ENCODE measurements around the gene HSD17B14. TPM values are rescaled to one million over a fixed set of nuclear protein-coding genes. Genes with fewer than 3 reads are reported as not detected.

Gene HSD17B14
- total RNA-seq, 1 donor from 2014 or later, result 1.0 TPM

DNA sequence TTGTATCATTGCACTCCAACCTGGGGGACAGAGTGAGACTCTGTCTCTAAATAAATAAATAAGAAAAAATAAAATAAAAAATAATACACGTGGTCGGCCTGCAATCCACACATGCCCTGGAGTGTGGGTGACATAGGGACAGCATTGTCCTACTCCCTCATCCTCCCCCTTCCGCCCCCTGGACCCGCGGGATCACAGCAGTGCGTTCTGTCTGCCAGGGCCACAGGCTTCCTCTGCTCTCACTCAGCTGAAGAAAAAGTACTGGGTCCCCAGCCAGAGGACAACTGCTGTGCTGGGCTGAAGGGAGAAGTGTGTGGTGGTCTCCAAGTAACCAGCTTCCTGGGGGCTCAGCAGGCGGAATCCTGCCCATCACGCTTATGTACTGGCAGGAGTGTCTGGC lies 31.8 kb downstream of the HSD17B14 start:
- Mint-ChIP-seq H3K9me3 (ENCODE audit: unreplicated experiment) (no peaks in the 10 kb centered on the region), H3K27me3 (ENCODE audit: unreplicated experiment) (peaks cover 4% of the 10 kb centered on the region), H3K27ac (ENCODE audit: unreplicated experiment) (no peak overlapping the region), H3K4me1 (ENCODE audit: low read depth, unreplicated experiment) (peaks cover 5% of the 10 kb centered on the region), H3K4me3 (ENCODE audit: unreplicated experiment) (no peak overlapping the region), H3K36me3 (ENCODE audit: unreplicated experiment) (no peaks in the 10 kb centered on the region)
- TF ChIP-seq, protein P1, sequence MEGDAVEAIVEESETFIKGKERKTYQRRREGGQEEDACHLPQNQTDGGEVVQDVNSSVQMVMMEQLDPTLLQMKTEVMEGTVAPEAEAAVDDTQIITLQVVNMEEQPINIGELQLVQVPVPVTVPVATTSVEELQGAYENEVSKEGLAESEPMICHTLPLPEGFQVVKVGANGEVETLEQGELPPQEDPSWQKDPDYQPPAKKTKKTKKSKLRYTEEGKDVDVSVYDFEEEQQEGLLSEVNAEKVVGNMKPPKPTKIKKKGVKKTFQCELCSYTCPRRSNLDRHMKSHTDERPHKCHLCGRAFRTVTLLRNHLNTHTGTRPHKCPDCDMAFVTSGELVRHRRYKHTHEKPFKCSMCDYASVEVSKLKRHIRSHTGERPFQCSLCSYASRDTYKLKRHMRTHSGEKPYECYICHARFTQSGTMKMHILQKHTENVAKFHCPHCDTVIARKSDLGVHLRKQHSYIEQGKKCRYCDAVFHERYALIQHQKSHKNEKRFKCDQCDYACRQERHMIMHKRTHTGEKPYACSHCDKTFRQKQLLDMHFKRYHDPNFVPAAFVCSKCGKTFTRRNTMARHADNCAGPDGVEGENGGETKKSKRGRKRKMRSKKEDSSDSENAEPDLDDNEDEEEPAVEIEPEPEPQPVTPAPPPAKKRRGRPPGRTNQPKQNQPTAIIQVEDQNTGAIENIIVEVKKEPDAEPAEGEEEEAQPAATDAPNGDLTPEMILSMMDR (IDR thresholded peaks at IDR 0.05; ENCODE audit: partially characterized antibody, unreplicated experiment), result no peak
- no peak for DNase-seq

DNA sequence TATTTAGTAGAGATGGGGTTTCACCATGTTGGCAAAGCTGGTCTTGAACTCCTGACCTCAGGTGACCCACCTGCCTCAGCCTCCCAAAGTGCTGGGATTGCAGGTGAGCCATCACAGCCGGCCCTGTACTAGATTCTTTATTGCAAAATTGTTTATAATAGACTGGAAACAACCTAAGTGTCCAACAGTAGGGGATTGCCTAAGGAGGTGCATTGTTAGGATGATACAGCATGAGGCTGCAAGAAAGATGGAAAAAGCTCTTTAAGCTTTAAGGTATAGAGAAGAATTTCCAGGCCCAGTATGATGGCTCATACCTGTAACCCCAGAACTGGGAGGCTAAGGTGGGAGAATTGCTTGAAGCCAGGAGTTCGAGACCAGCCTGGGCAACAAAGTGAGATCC lies 33.7 kb downstream of the HSD17B14 start:
- no peaks in the 10 kb centered on the region for H3K36me3 Mint-ChIP-seq (ENCODE audit: unreplicated experiment)
- no peak overlapping the region for H3K27ac Mint-ChIP-seq (ENCODE audit: unreplicated experiment)
- H3K4me3 Mint-ChIP-seq (ENCODE audit: unreplicated experiment), result no peak overlapping the region
- peaks cover 6% of the 10 kb centered on the region for H3K27me3 Mint-ChIP-seq (ENCODE audit: unreplicated experiment)
- peaks cover 2% of the 10 kb centered on the region for H3K4me1 Mint-ChIP-seq (ENCODE audit: low read depth, unreplicated experiment)
- TF ChIP-seq, protein P1 (IDR thresholded peaks at IDR 0.05; ENCODE audit: partially characterized antibody, unreplicated experiment), result no peak
- no peaks in the 10 kb centered on the region for H3K9me3 Mint-ChIP-seq (ENCODE audit: unreplicated experiment)
- DNase-seq, result no peak

DNA sequence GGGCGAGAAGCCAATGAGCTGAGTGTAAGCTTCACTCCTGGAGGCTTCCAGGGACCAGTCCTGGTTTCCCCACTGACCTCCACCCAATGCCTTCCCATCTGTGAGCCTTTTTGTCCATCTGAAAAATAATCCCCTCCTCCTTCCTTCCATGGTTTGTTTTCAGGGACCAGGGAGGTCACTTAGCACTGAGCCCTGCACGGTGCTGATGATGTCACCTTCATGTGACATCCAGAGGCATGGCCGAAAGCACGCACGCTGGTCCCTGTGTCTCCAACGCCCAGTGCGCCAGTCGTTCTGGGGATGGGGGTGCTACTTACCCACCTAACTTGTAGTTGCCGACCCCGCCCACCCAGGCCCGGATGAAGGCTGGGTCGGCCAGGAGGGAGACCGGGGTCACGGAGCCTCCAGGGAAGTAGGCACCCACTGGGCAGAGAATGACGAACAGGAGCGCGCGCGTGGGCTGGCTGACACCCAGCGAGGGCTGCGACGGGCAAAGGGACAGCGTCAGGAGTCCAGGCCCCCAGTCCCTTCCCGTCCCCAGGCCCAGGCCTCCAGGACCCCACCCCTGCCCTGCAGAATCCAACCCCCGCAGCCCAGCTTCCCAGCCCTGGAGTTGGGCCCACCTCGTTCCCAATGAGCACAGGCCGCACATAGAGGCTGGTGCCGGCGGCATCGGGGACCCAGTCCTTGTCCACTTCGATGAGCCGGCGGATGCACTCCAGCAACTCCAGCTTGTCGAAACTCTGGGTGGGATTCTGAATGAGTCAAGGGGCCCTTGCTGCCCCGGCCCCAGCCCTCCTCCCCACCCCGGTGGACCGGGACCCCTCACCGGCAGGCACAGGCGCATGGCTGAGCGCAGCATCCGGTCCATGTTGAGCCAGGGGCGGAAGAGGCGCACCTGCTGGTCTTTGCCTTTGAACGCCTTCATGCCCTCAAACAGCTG lies 36.7 kb downstream of the HSD17B14 start:
- TF ChIP-seq, protein P1 (IDR thresholded peaks at IDR 0.05; ENCODE audit: partially characterized antibody, unreplicated experiment), result no peak
- no peak for DNase-seq
- Mint-ChIP-seq H3K27ac (ENCODE audit: unreplicated experiment) (peak overlapping the region; percentile 1), H3K4me1 (ENCODE audit: low read depth, unreplicated experiment) (peaks cover 3% of the 10 kb centered on the region), H3K36me3 (ENCODE audit: unreplicated experiment) (no peaks in the 10 kb centered on the region), H3K9me3 (ENCODE audit: unreplicated experiment) (no peaks in the 10 kb centered on the region), H3K27me3 (ENCODE audit: unreplicated experiment) (peaks cover 4% of the 10 kb centered on the region), H3K4me3 (ENCODE audit: unreplicated experiment) (no peak overlapping the region)

DNA sequence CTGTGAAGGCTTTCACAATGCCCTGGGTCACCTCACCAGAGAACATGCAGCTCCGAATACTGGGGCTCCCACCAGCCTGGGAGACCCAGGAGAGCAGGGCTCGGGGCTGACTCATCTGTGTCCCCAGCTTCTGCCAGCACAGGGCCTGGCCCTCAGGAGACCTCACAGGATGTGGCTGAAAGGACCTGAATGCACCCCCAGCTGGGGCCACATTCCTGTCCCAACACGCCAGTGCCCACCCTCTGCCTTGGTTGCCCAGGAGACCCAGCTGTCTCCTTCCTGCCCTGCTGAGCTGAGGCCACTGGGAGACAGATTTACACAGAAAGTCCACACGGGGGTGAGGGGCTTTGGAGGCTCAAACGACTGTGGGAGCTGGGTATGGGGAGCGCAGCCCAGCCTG lies 37.4 kb downstream of the HSD17B14 start:
- H3K27me3 Mint-ChIP-seq (ENCODE audit: unreplicated experiment), result peaks cover 4% of the 10 kb centered on the region
- no peak for DNase-seq
- no peaks in the 10 kb centered on the region for H3K36me3 Mint-ChIP-seq (ENCODE audit: unreplicated experiment)
- peaks cover 3% of the 10 kb centered on the region for H3K4me1 Mint-ChIP-seq (ENCODE audit: low read depth, unreplicated experiment)
- no peak overlapping the region for H3K27ac Mint-ChIP-seq (ENCODE audit: unreplicated experiment)
- no peaks in the 10 kb centered on the region for H3K9me3 Mint-ChIP-seq (ENCODE audit: unreplicated experiment)
- no peak overlapping the region for H3K4me3 Mint-ChIP-seq (ENCODE audit: unreplicated experiment)
- TF ChIP-seq, protein P1 (IDR thresholded peaks at IDR 0.05; ENCODE audit: partially characterized antibody, unreplicated experiment), result no peak

DNA sequence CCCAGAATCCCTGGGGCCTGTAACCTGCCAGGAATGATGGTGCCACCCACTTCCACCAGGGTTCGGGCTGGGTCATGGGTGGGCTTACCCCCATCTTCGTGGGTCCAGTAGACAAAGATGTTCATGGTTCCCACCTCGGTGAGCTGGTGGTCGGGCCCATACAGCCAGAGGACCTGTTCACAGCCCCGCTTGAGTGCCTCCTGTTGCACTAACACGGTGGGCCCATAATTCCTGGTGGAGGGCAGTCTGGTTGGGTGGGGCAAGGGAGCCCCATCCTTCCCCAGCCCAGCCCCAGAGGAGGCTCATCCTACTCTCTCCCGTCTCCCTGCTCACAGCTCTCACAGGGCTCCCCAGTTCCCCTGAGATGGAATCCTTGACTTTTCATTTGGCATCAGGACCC lies 39.2 kb downstream of the HSD17B14 start:
- Mint-ChIP-seq H3K27ac (ENCODE audit: unreplicated experiment) (no peak overlapping the region), H3K27me3 (ENCODE audit: unreplicated experiment) (peaks cover 1% of the 10 kb centered on the region), H3K36me3 (ENCODE audit: unreplicated experiment) (no peaks in the 10 kb centered on the region), H3K4me1 (ENCODE audit: low read depth, unreplicated experiment) (peaks cover 3% of the 10 kb centered on the region), H3K4me3 (ENCODE audit: unreplicated experiment) (no peak overlapping the region), H3K9me3 (ENCODE audit: unreplicated experiment) (no peaks in the 10 kb centered on the region)
- no peak for DNase-seq
- TF ChIP-seq, protein P1 (IDR thresholded peaks at IDR 0.05; ENCODE audit: partially characterized antibody, unreplicated experiment), result no peak

All from glutamatergic neuron (in vitro differentiated cells).